Mononuclear cell (primary cell): ENCODE results near the gene GZMM. TPM values are rescaled to one million over a fixed set of nuclear protein-coding genes. Genes with fewer than 3 reads are reported as not detected.

Experiments used
- H3K27me3 ChIP-seq: 2 replicates; pipeline ENCODE4 v1.6.0; 2011; ENCODE audit warnings: low read length, control low read depth; ENCODE audit not compliant: insufficient read depth
- H3K4me1 ChIP-seq: 2 replicates; pipeline ENCODE4 v1.5.1; 2011; ENCODE audit warnings: mild to moderate bottlenecking, low read length, control low read depth; ENCODE audit not compliant: insufficient read depth
- H3K4me3 ChIP-seq: 2 replicates; pipeline ENCODE4 v1.5.1; 2011; ENCODE audit warnings: mild to moderate bottlenecking, low read length, moderate library complexity
- H3K9me3 ChIP-seq: 2 replicates; pipeline ENCODE4 v1.5.1; 2011; ENCODE audit warnings: low read depth, mild to moderate bottlenecking, control low read depth, low read length
- total RNA-seq: library from RNA; depleted of rRNA; stranded (reverse); fragments of >200 nt; gene quantifications from one replicate; pipeline ENCODE4 v1.2.3, GENCODE V29; 2012

GZMM gene
- total RNA-seq, 1 donor, result 63.7 TPM

DNA sequence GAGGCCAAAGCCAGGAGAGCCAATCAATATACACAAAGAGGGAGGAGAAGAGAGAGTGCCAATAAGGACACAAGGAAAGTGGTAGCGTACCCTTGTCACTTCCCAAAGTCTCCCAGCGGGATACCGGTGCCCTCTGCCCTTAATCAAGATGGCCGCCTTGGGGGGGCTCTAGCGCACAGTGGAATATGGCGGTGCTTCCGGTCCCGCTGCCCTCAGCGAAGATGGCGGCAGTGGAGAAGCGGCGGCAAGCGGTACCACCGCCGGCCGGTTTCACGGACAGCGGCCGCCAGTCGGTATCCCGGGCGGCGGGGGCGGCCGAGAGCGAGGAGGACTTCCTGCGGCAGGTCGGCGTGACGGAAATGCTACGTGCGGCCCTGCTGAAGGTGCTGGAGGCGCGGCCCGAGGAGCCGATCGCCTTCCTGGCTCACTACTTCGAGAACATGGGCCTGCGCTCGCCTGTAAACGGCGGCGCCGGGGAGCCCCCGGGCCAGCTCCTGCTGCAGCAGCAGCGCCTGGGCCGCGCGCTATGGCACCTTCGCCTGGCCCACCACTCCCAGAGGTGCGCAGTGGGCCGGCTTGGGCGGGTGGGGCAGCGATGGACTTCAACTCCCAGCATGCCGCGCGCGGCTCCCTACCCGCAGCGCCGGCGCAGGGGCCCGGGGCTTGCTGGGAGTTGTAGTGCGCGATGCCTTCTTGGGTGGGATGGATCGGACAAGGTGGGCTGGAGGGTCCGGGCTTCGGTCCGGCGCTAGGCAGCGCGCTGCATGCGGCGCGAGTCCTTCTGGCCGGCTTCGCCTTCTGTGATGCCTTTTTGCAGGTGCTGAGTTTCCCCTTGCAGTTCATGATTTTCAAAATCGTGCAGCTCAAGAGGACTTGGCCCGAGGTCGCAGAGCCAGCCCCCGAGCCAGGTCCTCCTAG is 36.3 kb upstream of the GZMM start, which contains the start of gene TPGS1:
Gene TPGS1, plus strand, starts transcription at position 212 of the 918 bp plus-strand sequence. Its CDS starts 10 bp downstream, at position 222.
- Histone ChIP-seq H3K4me3 (peak within 1 kb of the TSS; percentile 96), H3K4me1 (peaks cover 61% of the 10 kb centered on the region), H3K9me3 (no peaks in the 10 kb centered on the region), H3K27me3 (no peaks in the 10 kb centered on the region)

DNA sequence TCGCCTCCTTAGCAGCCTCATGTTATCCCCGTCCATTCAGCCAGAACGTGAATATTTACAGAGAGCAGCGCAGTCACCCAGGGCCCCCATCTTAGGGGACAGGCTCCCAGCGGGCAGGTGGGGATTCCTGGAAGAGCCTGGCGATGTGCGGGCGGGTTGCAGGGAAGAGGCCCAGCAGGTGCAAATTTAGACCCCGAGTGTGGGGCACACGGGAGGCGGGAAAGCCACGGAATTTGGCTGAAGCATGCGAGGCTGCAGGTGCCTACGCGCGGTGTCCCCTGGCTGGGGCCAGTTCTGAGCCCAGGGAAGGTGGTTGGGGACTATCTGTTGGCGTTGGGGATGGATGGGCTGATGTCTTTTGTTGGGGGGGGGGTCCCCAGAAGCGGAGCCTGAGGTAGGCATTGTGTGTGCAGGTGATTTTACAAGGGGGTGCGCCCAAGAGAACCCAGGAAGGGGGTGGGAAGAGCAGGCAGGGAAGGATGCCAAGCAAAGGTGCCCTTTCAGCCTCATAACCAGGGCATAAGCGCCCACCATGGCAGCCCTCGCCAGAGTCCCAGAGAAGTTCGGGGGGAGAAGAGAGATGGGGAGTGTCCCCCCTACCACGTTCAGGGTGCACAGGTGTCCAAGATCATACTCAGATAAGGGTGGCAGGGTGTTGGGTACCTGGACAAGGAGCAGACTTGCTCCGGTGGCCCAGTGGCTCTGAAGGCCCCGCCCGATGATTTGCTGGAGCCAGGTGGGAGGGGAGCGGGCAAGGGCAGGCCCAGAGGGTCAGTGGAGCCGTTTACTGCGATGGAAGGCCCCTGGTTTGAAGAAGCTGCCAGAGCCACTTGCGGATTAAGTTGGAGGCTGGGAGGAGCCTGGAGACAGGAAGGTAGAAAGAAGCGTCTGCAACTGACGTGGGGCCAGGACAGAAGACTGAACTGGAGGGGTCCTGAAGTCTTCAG is 35.4 kb upstream of the GZMM start:
- H3K27me3 ChIP-seq, result no peaks in the 10 kb centered on the region
- peak overlapping the region; percentile 96 for H3K4me3 ChIP-seq
- no peaks in the 10 kb centered on the region for H3K9me3 ChIP-seq
- H3K4me1 ChIP-seq, result peaks cover 60% of the 10 kb centered on the region

DNA sequence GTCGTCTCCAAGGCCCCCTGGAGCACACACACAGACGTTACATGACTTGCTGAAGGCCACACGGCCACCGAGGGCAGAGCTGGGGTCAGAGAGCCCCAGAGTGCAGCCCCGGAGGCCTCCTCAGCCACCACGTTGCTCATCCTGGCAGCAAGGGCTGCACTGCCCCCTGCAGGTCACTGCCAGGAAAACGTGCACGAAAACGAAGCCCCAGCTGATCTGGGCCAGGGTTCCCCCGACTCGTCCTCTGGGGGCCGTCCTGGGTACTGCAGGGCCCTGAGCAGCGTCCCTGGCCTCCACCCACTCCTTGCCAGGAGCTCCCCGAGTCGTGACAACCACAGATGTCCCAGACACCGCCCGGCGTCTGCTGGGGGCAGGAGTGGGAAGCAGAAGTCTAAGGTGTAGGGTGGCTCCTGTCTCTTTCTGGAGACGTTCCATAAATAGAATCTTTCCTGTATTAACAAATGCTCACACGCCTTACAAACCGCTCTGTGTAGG is 33.2 kb upstream of the GZMM start:
- Histone ChIP-seq H3K4me3 (peak overlapping the region; percentile 15), H3K27me3 (no peaks in the 10 kb centered on the region), H3K9me3 (no peaks in the 10 kb centered on the region), H3K4me1 (peaks cover 58% of the 10 kb centered on the region)

DNA sequence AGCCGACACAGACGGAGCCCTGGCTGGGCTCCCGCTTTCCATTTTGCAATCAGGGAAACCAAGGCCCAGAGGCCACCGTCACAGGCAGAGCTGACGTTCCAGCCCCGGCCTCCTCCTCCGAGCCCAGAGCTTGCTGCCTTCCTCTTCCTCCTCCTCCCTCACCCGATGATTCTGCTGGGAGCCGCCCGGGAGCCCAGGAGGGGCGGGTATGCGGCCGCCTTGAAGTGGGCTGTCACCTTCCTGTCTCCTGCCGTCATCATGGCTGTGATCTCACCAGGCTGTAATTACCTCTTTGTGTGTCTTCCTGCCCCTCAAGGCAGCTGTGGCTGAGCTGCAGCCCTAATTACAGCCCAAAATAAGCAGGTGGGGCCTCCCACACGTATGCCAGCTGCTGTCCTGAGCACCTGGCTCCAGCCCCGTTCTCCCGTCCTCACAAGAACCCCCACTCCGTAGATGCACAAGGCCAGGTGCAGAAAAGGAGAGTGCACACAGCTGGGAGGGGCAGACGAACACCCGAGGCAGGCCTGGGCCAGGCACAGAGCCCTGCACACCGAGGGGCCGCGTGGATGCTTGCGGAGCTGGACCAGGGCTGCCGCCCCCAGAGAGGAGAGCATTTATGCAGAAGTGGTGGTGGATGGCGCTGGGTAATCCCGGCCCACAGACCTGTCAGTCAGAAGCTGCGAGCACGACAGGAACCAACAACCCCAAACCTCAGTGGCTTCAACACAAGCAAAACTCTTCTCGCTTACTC is 32.6 kb upstream of the GZMM start:
- H3K4me3 ChIP-seq, result peak overlapping the region; percentile 15
- peaks cover 52% of the 10 kb centered on the region for H3K4me1 ChIP-seq
- no peaks in the 10 kb centered on the region for H3K9me3 ChIP-seq
- no peaks in the 10 kb centered on the region for H3K27me3 ChIP-seq

DNA sequence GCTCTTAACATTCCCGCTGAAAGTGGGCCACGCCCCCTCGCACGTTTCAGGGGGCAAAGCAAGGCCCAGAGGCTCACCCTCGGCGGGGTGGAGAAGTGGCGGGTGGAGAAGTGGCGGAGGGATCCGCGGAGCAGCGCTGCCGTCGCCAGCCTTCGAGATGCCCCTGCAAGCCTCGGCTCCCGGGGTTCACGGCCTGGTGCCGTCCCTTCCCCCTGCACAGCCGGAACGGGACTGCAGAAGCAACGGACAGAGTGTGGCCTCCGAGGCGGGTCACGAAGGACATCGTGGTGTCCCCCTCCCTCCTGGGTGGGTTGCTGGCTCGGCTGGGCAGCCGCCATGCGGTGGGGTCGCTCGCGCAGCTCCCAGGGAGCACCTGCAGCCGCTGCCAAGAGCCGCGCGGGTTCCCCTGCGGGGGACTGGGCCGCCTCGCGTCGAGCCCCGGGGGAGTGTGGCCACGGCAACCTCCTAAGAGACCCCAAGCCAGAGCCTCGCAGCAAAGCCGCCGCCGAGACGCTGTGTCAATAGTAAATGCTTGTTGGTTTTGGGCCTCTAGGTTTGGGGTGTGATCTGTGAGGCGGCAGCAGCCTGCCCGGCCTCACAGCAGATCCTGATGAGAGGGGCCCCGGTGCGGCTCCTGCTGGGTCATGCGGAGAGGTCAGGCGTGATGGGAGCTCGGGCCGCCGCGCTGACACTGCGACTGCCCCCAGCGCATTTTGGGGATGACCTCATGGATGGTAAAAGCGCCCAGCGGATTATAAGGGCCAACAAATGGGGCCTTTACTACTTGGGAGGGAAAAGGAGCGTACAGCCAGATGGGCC is 31.1 kb upstream of the GZMM start:
- Histone ChIP-seq H3K4me1 (peaks cover 49% of the 10 kb centered on the region), H3K27me3 (no peaks in the 10 kb centered on the region), H3K9me3 (no peaks in the 10 kb centered on the region), H3K4me3 (no peak overlapping the region)

DNA sequence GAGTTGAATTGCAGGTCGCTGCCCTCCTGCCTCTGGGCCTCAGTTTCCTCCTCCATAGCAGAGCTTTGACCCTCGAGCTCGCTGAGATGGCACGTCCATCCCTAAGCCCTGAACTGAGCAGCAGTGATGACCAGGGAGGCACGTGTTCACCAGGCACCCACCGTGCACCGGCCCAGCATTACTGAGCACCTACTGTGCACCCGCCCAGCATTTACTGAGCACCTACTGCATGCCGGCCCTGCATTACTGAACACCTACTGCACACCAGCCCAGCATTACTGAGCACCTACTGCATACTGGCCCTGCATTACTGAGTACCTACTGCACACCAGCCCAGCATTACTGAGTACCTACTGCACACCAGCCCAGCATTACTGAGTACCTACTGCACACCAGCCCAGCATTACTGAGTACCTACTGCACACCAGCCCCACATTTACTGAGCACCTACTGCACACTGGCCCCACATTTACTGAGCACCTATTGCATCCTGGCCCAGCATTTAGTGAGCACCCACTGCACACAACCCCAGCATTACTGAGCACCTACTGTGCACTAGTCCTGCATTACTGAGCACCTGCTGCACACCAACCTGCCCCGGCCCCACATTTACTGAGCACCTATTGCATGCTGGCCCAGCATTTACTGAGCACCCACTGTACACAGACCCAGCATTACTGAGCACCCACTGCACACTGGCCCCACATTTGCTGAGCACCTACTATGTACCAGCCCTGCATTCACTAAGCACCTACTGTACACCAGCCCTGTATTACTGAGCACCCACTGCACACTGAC is 30.3 kb upstream of the GZMM start:
- no peaks in the 10 kb centered on the region for H3K27me3 ChIP-seq
- H3K4me1 ChIP-seq, result peaks cover 41% of the 10 kb centered on the region
- no peaks in the 10 kb centered on the region for H3K9me3 ChIP-seq
- H3K4me3 ChIP-seq, result no peak overlapping the region

DNA sequence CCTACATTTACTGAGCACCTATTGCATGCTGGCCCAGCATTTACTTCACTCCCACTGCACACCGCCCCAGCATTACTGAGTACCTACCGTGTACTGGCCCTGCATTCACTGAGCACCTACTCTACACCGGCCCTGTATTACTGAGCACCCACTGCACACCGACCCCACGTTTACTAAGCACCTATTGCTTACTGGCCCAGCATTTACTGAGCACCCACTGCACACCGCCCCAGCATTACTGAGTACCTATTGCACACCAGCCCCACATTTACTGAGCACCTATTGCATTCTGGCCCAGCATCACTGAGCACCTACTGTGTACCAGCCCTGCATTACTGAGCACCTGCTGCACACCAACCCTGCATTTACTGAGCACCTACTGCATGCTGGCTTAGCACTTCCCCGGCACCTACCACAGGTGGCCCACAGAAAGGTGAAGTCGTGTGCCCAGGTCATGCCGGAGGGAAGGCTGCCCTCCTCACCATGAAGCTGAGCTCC is 29.6 kb upstream of the GZMM start:
- Histone ChIP-seq H3K4me1 (peaks cover 34% of the 10 kb centered on the region), H3K9me3 (no peaks in the 10 kb centered on the region), H3K4me3 (no peak overlapping the region)

DNA sequence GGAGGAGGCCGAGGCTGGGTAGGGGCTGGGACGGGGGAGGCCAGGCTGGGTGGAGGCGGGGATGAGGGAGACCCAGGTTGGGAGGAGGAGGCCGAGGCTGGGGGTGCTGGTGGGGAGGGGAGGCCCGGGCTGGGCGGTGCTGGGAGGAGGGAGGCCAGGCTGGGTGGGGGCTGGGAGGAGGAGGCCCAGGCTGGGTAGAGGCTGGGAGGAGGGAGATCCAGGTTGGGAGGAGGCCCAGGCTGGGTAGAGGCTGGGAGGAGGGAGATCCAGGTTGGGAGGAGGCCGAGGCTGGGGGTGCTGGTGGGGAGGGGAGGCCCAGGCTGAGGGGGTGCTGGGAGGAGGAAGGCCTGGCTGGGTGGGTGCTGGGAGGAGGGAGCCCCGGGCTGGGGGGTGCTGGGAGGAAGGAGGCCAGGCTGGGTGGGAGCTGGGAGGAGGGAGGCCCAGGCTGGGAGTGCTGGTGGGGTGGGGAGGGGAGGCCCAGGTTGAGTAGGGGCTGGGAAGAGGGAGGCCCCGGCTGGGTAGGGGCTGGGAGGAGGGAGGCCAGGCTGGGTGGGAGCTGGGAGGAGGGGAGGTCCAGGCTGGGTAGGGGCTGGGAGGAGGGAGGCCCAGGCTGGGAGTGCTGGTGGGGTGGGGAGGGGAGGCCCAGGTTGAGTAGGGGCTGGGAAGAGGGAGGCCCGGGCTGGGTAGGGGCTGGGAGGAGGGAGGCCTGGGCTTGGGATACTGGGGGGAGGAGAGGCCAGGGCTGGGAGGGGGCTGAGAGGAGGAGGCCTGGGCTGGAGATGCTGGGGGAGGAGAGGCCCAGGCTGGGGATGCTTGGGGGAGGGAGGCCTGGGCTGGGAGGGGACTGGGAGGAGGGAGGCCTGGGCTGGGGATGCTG is 25.9 kb upstream of the GZMM start:
- Histone ChIP-seq H3K4me3 (no peak overlapping the region), H3K27me3 (no peaks in the 10 kb centered on the region), H3K4me1 (no peaks in the 10 kb centered on the region), H3K9me3 (no peaks in the 10 kb centered on the region)

More for the DNA sequence above, 29.6 kb upstream of the GZMM start:
- no peaks in the 10 kb centered on the region for H3K27me3 ChIP-seq

DNA sequence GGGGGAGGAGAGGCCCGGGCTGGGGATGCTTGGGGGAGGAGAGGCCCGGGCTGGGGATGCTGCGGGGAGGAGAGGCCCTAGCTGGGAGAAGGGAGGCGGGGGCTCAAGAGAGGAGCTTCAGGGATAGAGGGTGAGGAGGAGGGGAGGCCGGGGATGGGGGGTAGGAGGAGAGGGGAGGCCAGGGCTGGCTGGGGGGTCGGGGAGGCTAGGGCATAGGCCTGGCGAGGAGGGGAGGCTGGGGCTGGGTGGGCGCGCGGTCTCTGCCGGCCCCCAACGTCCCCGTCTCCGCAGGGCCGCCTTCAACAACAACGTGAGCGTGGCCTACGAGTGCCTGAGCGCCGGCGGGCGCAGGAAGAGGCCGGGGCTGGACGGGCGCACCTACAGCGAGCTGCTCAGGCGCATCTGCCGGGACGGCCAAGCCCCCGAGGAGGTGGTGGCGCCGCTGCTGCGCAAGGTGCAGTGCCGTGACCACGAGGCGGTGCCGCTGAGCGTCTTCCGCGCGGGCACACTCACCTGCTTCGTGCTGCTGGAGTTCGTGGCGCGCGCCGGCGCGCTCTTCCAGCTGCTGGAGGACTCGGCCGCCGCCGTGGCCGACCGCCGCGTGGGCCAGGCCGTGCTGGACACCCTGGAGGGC is 25.1 kb upstream of the GZMM start:
- Histone ChIP-seq H3K27me3 (no peaks in the 10 kb centered on the region), H3K4me3 (no peak overlapping the region), H3K4me1 (no peaks in the 10 kb centered on the region), H3K9me3 (no peaks in the 10 kb centered on the region)

DNA sequence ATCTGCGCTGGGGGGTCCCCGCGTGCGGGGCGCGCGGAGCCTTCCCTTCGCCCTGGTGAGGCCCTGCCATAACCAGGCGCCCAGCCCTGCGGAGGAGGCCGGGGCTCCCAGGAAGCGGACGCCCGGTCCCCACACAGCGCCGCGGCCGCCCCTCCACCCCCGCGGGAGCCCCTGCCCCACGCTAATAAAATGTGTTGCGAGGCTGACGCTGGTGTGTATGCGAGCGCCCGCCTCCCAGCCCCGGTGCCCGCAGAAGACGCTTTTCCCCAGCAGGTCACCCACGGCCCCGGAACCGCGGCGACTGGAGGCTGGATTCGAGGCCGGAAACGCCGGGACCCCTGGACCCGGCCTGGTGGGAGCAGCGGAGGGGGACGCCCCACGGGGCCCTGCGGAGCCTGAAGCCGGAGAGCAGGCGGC is 24.4 kb upstream of the GZMM start:
- H3K4me3 ChIP-seq, result no peak overlapping the region
- no peaks in the 10 kb centered on the region for H3K9me3 ChIP-seq
- H3K4me1 ChIP-seq, result no peaks in the 10 kb centered on the region
- no peaks in the 10 kb centered on the region for H3K27me3 ChIP-seq

DNA sequence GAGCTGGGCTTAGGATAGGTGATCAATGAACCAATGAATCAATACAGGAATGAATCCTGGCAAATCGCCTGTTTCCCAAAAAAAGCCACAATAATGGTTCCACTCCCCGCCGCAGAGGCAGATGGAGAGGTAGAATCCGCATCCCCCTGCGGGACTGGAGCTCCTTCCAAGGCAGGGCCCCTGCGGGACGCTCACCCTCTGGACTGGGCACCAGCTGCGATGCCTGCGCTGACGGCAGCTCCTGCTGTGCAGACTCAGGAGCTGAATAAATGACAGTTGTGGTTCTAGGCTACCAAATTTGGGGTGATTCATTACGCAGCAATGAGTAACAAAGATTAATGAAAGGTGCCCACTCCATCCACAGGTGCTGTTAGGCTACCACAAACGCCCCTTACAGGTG is 21.1 kb upstream of the GZMM start:
- Histone ChIP-seq H3K9me3 (no peaks in the 10 kb centered on the region), H3K27me3 (no peaks in the 10 kb centered on the region), H3K4me3 (no peak overlapping the region), H3K4me1 (no peaks in the 10 kb centered on the region)

DNA sequence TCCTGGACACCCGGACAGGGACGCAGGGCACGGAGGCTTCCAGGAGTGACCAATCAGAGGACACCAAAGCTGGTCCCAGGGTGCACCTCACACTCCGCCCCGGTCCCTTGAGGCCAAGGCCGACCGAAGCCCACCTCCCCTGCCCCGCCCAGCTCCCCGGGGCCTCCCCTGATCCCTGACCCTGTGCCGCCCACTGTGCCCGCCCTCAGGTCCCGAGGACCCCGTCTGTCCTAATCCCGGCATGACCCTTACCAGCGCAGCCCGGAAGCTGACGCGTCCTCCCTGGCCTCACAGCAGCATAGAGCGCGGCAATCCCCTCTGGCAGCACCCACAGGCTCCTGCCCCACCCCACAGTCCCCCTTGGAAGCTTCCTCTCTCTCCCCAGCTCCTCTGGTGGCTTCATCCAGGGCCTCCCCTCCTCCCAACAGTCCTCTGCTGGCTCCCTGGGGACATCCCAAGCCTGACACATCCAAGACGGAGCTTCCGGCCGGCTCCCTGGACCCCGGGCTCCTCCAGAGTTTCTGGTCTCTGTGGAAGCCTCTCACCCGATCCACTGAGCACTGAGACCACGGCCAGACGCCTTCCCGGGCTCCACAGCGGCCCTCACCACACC is 19.7 kb upstream of the GZMM start:
- H3K27me3 ChIP-seq, result no peaks in the 10 kb centered on the region
- H3K9me3 ChIP-seq, result no peaks in the 10 kb centered on the region
- H3K4me1 ChIP-seq, result no peaks in the 10 kb centered on the region
- no peak overlapping the region for H3K4me3 ChIP-seq
